KMS-11 (cell line): ENCODE data around the gene EXOC6B.

Experiments used
- H2AFZ ChIP-seq: fragments of 200-600 bp; sonication (generic); 2 replicates; pipeline ENCODE4 v1.6.1; 2016; ENCODE audit warnings: antibody characterized with exemption, mixed run types, low read depth
- H3K27ac ChIP-seq: fragments of 200-600 bp; sonication (generic); 2 replicates; pipeline ENCODE4 v1.6.1; 2016; ENCODE audit warnings: mild to moderate bottlenecking, mixed run types
- H3K27me3 ChIP-seq: fragments of 200-600 bp; sonication (generic); 2 replicates; pipeline ENCODE4 v1.6.1; 2017; ENCODE audit warnings: mild to moderate bottlenecking, low read depth, mixed run types, moderate library complexity; ENCODE audit not compliant: insufficient read depth
- H3K36me3 ChIP-seq: fragments of 200-600 bp; sonication (generic); 2 replicates; pipeline ENCODE4 v1.6.1; 2017; ENCODE audit warnings: mild to moderate bottlenecking, mixed run types; ENCODE audit not compliant: insufficient read depth
- H3K4me1 ChIP-seq: fragments of 200-600 bp; sonication (generic); 2 replicates; pipeline ENCODE4 v1.6.1; 2016; ENCODE audit warnings: mild to moderate bottlenecking, low read depth, mixed run types; ENCODE audit not compliant: poor library complexity, severe bottlenecking
- H3K4me2 ChIP-seq: fragments of 200-600 bp; sonication (generic); 2 replicates; pipeline ENCODE4 v1.7.0; 2016; ENCODE audit warnings: mild to moderate bottlenecking, mixed run types
- H3K4me3 ChIP-seq: fragments of 200-600 bp; sonication (generic); IDR thresholded peaks from 2 replicates; pipeline ENCODE4 v1.6.1; 2017; ENCODE audit warnings: low read depth, low read length, mixed read lengths; ENCODE audit not compliant: insufficient read depth
- H3K79me2 ChIP-seq: fragments of 200-600 bp; sonication (generic); 2 replicates; pipeline ENCODE4 v1.6.1; 2016; ENCODE audit warnings: low read depth, mixed run types; ENCODE audit not compliant: insufficient read depth
- H3K9ac ChIP-seq: fragments of 200-600 bp; sonication (generic); 2 replicates; pipeline ENCODE4 v1.6.1; 2016; ENCODE audit warnings: mild to moderate bottlenecking, mixed run types
- H4K20me1 ChIP-seq: fragments of 200-600 bp; sonication (generic); 2 replicates; pipeline ENCODE4 v1.6.1; 2016; ENCODE audit warnings: mild to moderate bottlenecking, mixed run types; ENCODE audit not compliant: insufficient read depth
- TF ChIP-seq, protein P1 (sequence below): fragments of 200-600 bp; sonication (generic); conservative IDR thresholded peaks from 2 replicates; pipeline ENCODE4 v1.6.1; 2017; ENCODE audit warnings: low read depth, mild to moderate bottlenecking, antibody characterized with exemption, low read length, moderate library complexity, mixed read lengths

Gene EXOC6B

DNA sequence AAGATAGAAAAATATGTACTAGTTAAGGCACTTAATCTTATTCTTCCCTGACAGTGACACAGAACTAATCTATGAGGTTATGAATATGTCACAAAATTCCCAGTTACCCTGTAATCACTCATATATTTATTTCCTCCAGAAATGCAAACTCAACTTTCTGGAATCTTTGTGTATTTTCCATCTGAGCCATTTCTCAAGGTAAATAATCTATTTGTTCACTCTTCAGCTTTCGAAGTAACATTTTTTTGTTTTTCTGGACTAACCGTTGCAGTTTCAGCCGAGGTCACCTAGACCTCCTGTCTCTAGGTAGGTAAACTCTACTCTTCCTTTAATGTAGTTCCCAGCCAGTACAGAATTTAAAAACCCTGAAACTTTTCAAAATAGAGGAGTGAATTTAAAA is 250.9 kb downstream of the EXOC6B start:
- no peak overlapping the region for H3K27ac ChIP-seq
- no peaks in the 10 kb centered on the region for H4K20me1 ChIP-seq
- no peaks in the 10 kb centered on the region for H3K4me1 ChIP-seq
- no peak overlapping the region for H3K9ac ChIP-seq
- TF ChIP-seq, protein P1, sequence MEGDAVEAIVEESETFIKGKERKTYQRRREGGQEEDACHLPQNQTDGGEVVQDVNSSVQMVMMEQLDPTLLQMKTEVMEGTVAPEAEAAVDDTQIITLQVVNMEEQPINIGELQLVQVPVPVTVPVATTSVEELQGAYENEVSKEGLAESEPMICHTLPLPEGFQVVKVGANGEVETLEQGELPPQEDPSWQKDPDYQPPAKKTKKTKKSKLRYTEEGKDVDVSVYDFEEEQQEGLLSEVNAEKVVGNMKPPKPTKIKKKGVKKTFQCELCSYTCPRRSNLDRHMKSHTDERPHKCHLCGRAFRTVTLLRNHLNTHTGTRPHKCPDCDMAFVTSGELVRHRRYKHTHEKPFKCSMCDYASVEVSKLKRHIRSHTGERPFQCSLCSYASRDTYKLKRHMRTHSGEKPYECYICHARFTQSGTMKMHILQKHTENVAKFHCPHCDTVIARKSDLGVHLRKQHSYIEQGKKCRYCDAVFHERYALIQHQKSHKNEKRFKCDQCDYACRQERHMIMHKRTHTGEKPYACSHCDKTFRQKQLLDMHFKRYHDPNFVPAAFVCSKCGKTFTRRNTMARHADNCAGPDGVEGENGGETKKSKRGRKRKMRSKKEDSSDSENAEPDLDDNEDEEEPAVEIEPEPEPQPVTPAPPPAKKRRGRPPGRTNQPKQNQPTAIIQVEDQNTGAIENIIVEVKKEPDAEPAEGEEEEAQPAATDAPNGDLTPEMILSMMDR, result no peak
- no peak overlapping the region for H2AFZ ChIP-seq
- H3K36me3 ChIP-seq, result no peaks in the 10 kb centered on the region
- no peaks in the 10 kb centered on the region for H3K27me3 ChIP-seq
- no peak overlapping the region for H3K4me3 ChIP-seq
- H3K4me2 ChIP-seq, result no peak overlapping the region
- H3K79me2 ChIP-seq, result no peaks in the 10 kb centered on the region

DNA sequence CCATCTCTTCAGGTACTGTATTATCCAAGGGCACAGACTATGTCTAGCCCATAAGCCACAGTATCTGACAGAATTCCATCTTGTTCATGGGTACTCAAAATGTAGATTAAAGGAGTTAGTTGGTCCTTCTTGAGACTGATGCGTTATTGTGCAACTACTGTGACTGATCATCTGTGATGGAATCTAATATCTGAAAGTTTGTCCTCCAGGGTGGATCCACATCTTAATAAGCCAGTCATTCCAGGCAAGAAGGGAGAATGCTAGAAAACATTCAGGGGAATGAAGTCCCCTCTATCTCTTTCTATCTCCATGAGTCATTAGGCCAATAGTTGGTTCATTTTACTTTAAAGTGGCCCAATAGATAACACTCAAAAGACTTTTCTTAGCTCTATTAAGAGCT is 252.6 kb downstream of the EXOC6B start:
- H3K4me3 ChIP-seq, result no peak overlapping the region
- H3K9ac ChIP-seq, result no peak overlapping the region
- H3K79me2 ChIP-seq, result no peaks in the 10 kb centered on the region
- no peak overlapping the region for H2AFZ ChIP-seq
- no peaks in the 10 kb centered on the region for H4K20me1 ChIP-seq
- H3K4me1 ChIP-seq, result no peaks in the 10 kb centered on the region
- no peaks in the 10 kb centered on the region for H3K27me3 ChIP-seq
- TF ChIP-seq, protein P1, result no peak
- H3K27ac ChIP-seq, result no peak overlapping the region
- no peak overlapping the region for H3K4me2 ChIP-seq
- H3K36me3 ChIP-seq, result no peaks in the 10 kb centered on the region

DNA sequence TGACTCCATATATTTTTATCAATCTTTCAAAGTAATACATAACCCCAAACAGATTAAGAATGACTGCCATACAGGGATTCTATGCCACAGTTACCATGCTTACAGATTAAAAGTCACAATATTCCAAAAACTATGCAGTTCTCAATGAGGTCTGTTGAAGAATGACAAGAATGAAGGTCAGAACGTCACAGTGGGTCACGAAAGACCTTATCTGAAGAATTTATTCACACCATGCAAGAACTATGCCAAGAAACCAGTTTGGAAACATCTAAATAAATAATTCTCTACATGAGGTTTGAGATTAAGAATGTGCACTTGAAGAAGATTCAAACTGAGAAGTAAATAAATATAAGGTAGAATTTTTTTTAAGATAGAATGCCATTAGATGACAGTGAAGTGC is 253.3 kb downstream of the EXOC6B start:
- TF ChIP-seq, protein P1, result no peak
- Histone ChIP-seq H3K4me1 (no peaks in the 10 kb centered on the region), H3K27ac (no peak overlapping the region)

DNA sequence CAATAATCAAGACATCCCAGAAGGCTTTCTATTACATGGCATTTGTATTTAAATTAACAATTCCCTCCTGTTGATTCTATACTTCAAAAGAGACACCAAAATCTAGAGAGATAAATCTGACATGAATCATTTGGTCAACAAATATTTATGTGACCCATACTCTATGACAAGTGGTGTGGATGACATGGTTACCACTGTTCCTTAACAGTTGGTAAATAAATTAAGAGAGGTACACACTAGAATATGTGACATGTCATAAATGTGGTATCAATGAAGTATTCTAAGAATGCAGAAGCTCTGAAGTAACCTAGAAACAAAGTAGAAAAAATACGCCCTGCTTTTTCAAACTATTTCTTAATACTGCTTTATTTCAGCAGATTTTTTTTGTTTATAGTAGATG is 255.4 kb downstream of the EXOC6B start:
- no peak overlapping the region for H3K4me2 ChIP-seq
- H3K36me3 ChIP-seq, result no peaks in the 10 kb centered on the region
- TF ChIP-seq, protein P1, result no peak
- no peak overlapping the region for H2AFZ ChIP-seq
- H3K9ac ChIP-seq, result no peak overlapping the region
- H3K4me3 ChIP-seq, result no peak overlapping the region
- no peak overlapping the region for H3K27ac ChIP-seq
- no peaks in the 10 kb centered on the region for H3K27me3 ChIP-seq
- no peaks in the 10 kb centered on the region for H3K79me2 ChIP-seq
- no peaks in the 10 kb centered on the region for H4K20me1 ChIP-seq
- no peaks in the 10 kb centered on the region for H3K4me1 ChIP-seq

More for the DNA sequence above, 253.3 kb downstream of the EXOC6B start:
- H3K79me2 ChIP-seq, result no peaks in the 10 kb centered on the region
- H2AFZ ChIP-seq, result no peak overlapping the region
- no peaks in the 10 kb centered on the region for H3K27me3 ChIP-seq
- no peak overlapping the region for H3K4me2 ChIP-seq
- H4K20me1 ChIP-seq, result no peaks in the 10 kb centered on the region
- H3K4me3 ChIP-seq, result no peak overlapping the region
- H3K9ac ChIP-seq, result no peak overlapping the region
- no peaks in the 10 kb centered on the region for H3K36me3 ChIP-seq
